Measurements from ENCODE around the gene LGR5. TPM values are rescaled to one million over a fixed set of nuclear protein-coding genes. Genes with fewer than 3 reads are reported as not detected.

Gene LGR5
- total RNA-seq, 2 experiments from 2014 or later: not detected

GRCh38 chr12:71438670-71439361 lies 782 bp upstream of the LGR5 start:
- peak overlapping the region; percentile 66 for H3K4me3 Mint-ChIP-seq
- ChIA-PET POLR2A (no interaction called here), CTCF (interaction anchor here (1.0 kb wide), 1 partner anchor 198 kb away, joined by 3 read pairs; no protein-coding TSS in a partner anchor)
- peaks cover 2% of the 10 kb centered on the region for H3K36me3 Mint-ChIP-seq (ENCODE audit: low read depth)
- peak; percentile 4 for DNase-seq
- H3K27ac Mint-ChIP-seq: no peak overlapping the region
- intact Hi-C loops (cut with micrococcal nuclease): no loop called here
- peaks cover 16% of the 10 kb centered on the region for H3K9me3 Mint-ChIP-seq
- no peak for TF ChIP-seq CTCF (IDR thresholded peaks at IDR 0.05)
- H3K27me3 Mint-ChIP-seq: peaks cover 56% of the 10 kb centered on the region
- peak; percentile 27 for ATAC-seq
- peaks cover 19% of the 10 kb centered on the region for H3K4me1 Mint-ChIP-seq (ENCODE audit: low read depth)

- DNase-seq (no peak), ATAC-seq (peak; percentile 8)
- peaks cover 19% of the 10 kb centered on the region for H3K4me1 Mint-ChIP-seq (ENCODE audit: low read depth)
- H3K27me3 Mint-ChIP-seq: peaks cover 52% of the 10 kb centered on the region
- no peak for TF ChIP-seq CTCF (IDR thresholded peaks at IDR 0.05)
- H3K27ac Mint-ChIP-seq: no peak overlapping the region
- H3K9me3 Mint-ChIP-seq: peaks cover 16% of the 10 kb centered on the region
- CTCF ChIA-PET: interaction anchor here (1.0 kb wide), 1 partner anchor 197 kb away, joined by 3 read pairs; no protein-coding TSS in a partner anchor
- POLR2A ChIA-PET: no interaction called here
- H3K4me3 Mint-ChIP-seq: peak overlapping the region; percentile 66
- intact Hi-C loops (cut with micrococcal nuclease): no loop called here
- H3K36me3 Mint-ChIP-seq (ENCODE audit: low read depth): peaks cover 2% of the 10 kb centered on the region
These were observed 311 bp upstream of the LGR5 start for GRCh38 chr12:71439362-71439612.

GRCh38 chr12:71440345-71440762 lies 756 bp downstream of the LGR5 start:
- H3K27me3 Mint-ChIP-seq: peaks cover 54% of the 10 kb centered on the region
- peaks cover 19% of the 10 kb centered on the region for H3K4me1 Mint-ChIP-seq (ENCODE audit: low read depth)
- ChIA-PET CTCF (interaction anchor here (1.2 kb wide), 1 partner anchor 24 kb away, joined by 5 read pairs; no protein-coding TSS in a partner anchor), POLR2A (no interaction called here)
- intact Hi-C loops (cut with micrococcal nuclease): no loop called here
- no peak for ATAC-seq
- no peak overlapping the region for H3K27ac Mint-ChIP-seq
- peak overlapping the region; percentile 66 for H3K4me3 Mint-ChIP-seq
- TF ChIP-seq CTCF (IDR thresholded peaks at IDR 0.05): no peak
- H3K9me3 Mint-ChIP-seq: peaks cover 14% of the 10 kb centered on the region
- DNase-seq: no peak
- peaks cover 2% of the 10 kb centered on the region for H3K36me3 Mint-ChIP-seq (ENCODE audit: low read depth)

- no peak for TF ChIP-seq CTCF (IDR thresholded peaks at IDR 0.05)
- peaks cover 19% of the 10 kb centered on the region for H3K4me1 Mint-ChIP-seq (ENCODE audit: low read depth)
- H3K27ac Mint-ChIP-seq: no peak overlapping the region
- H3K36me3 Mint-ChIP-seq (ENCODE audit: low read depth): peaks cover 2% of the 10 kb centered on the region
- peak overlapping the region; percentile 66 for H3K4me3 Mint-ChIP-seq
- DNase-seq: peak; percentile 21
- CTCF ChIA-PET: interaction anchor here (0.5 to 1.2 kb wide), 2 partner anchors 25 to 293 kb away, joined by 3 to 5 read pairs; no protein-coding TSS in a partner anchor
- intact Hi-C loops (cut with micrococcal nuclease): no loop called here
- no peak for ATAC-seq
- H3K9me3 Mint-ChIP-seq: peaks cover 6% of the 10 kb centered on the region
- peaks cover 53% of the 10 kb centered on the region for H3K27me3 Mint-ChIP-seq
- POLR2A ChIA-PET: no interaction called here
These were observed 1.5 kb downstream of the LGR5 start for GRCh38 chr12:71440763-71441748.

Data from activated CD8-positive, alpha-beta T cell treated with anti-CD3 and anti-CD28 coated beads for 36 hours (primary cell).